ENCODE results near the gene STRN3. TPM values are rescaled to one million over a fixed set of nuclear protein-coding genes. Genes with fewer than 3 reads are reported as not detected.

STRN3 gene
- polyA plus RNA-seq, 3 donors: 49.6 to 51.7 (median 51.6) TPM

Other genes starting within 250 kb of the STRN3 start
- gene COCH, start 151.8 kb downstream of the STRN3 start, polyA plus RNA-seq (ENCODE audit: insufficient read length in 3 of 3): 1 to 10 TPM; 2.9 to 4.8 (median 3.1) TPM
- gene AP4S1, start 730 bp downstream of the STRN3 start, polyA plus RNA-seq (ENCODE audit: insufficient read length in 3 of 3): 10 to 100 TPM; 18.6 to 21.2 (median 20.1) TPM
- gene HECTD1, start 181.4 kb upstream of the STRN3 start, polyA plus RNA-seq (ENCODE audit: insufficient read length in 3 of 3): 100 to 1,000 TPM; 187 to 204 (median 194) TPM